Esophagus (tissue), 2 donors: ENCODE measurements around the gene ZDHHC14. TPM values are rescaled to one million over a fixed set of nuclear protein-coding genes. Genes with fewer than 3 reads are reported as not detected.

Experiments
- H3K27ac ChIP-seq, 2 donors: one replicate each; pipeline ENCODE4 v1.5.1; 2013; ENCODE audit warnings: low read depth in 2 of 2, mild to moderate bottlenecking in 2 of 2, inconsistent platforms in 1 of 2, low read length in 1 of 2, moderate library complexity in 1 of 2
- H3K27me3 ChIP-seq, 2 donors: one replicate each; pipeline ENCODE4 v1.6.1; 2013; ENCODE audit warnings: low read length in 2 of 2, control low read depth in 1 of 2, mild to moderate bottlenecking in 1 of 2; ENCODE audit not compliant: insufficient read depth in 2 of 2, control insufficient read depth in 1 of 2
- H3K36me3 ChIP-seq, 2 donors: one replicate each; pipeline ENCODE4 v1.6.1; 2013; ENCODE audit warnings: low read length in 1 of 2; ENCODE audit not compliant: control insufficient read depth in 2 of 2, insufficient read depth in 2 of 2
- H3K4me1 ChIP-seq, 2 donors: one replicate each; pipeline ENCODE4 v1.6.1; 2013; ENCODE audit warnings: low read length in 1 of 2; ENCODE audit not compliant: control insufficient read depth in 2 of 2, insufficient read depth in 2 of 2
- H3K4me3 ChIP-seq, 2 donors: one replicate each; pipeline ENCODE4 v1.5.1; 2013; ENCODE audit warnings: low read length in 2 of 2, mild to moderate bottlenecking in 2 of 2, low read depth in 1 of 2, moderate library complexity in 1 of 2
- H3K9me3 ChIP-seq, 2 donors: one replicate each; pipeline ENCODE4 v1.6.1; 2013; ENCODE audit warnings: mild to moderate bottlenecking in 2 of 2, low read depth in 1 of 2, low read length in 1 of 2, moderate library complexity in 1 of 2; ENCODE audit not compliant: control insufficient read depth in 2 of 2, insufficient read depth in 1 of 2
- WGBS, 2 donors: extraction: QIAGEN DNeasy Blood & Tissue Kit; methylation state at CpG; one replicate each; pipeline ENCODE4 v1.1.7; 2013; 5-methylcytosine and 5-hydroxymethylcytosine counted together
- polyA plus RNA-seq, 2 donors: library from polyadenylated mRNA; stranded (reverse); fragments of 200-250 nt; gene quantifications; one replicate each; pipeline ENCODE4 v1.2.3, GENCODE V29; 2013
- donor health status: healthy with polysubstance abuse.
- donor health status: Bipolar disorder and iron deficiency.

Gene ZDHHC14
- polyA plus RNA-seq, 2 donors = 2.9 to 3.7 TPM

DNA sequence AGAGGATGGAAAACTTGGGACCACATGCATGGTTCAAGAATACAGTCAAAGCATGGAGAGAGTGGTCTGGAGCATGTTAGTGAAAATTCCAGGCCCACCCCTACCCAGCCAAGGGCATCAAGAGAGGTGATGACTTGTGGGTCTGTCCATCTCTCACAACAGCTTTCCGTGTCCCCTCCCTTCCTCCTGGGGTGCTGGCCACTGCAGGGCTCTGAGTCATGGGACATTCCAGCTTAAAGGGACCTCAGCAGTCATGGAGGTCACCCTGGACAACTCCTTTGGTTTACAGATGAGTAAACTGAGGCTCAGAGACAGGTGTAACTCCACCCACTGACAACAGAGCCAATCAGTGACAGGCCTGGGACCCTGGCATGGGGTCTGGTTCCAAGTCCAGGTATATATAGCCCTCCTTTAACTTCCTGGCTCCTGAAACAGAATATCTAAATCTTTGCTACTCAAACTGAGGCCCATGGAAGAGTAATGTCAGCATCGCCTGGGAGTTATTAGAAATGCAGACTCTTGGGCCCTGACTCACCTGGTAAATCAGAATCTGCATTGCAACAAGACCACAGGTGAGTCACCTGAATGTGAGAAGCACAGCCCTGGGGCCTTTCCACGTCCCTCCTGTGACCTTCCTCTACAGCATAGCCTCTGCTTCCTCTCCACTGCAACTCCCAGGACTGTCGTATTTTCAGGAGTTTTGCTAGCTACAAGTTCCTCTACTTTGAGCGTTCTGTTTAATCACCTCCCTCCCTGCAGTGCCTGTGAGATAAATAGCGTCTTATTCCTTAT, 170.2 kb downstream of the ZDHHC14 start:
- H3K36me3 ChIP-seq = no peaks in the 10 kb centered on the region
- 80% methylated on average over 6 of the region's 6 CpGs for WGBS, 2 donors
- H3K4me3 ChIP-seq = no peak overlapping the region
- H3K9me3 ChIP-seq = no peaks in the 10 kb centered on the region
- peak overlapping the region; percentile 3 to 15 for H3K27ac ChIP-seq
- H3K4me1 ChIP-seq = peaks cover 3 to 4% of the 10 kb centered on the region in 2 donors
- no peaks in the 10 kb centered on the region for H3K27me3 ChIP-seq

DNA sequence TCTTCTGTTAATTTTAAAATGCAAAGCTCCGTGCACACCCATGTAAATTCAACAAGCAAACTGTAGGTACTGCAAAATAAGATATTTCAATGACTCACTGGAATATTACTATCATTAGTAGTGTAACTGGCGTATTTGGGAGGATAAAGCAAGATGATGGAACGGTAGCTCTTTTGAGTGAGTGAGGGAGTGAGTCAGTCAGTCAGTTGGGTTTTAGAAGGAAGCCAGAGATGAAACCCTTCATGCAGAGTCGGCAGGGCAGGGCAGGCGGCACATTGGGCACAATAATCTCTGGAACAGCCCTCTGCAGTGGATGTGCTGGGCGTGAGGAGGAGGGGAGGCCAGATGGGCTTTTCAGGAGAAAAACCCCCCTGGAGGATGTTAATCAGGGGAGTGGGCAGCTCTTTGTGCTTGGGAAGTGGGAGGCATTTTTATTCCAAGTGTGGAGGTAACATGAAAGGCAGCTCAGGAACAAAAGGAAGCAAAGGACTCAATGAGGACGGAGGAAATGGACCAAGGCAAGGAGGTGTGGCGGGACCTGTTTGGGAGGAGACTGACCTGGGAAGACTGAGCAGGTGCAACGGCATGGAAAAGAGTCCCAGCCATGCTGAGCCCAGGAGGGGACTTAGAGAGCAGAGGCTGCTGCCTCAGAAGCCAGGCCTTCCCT, 171.2 kb downstream of the ZDHHC14 start:
- Histone ChIP-seq H3K9me3 (no peaks in the 10 kb centered on the region), H3K36me3 (no peaks in the 10 kb centered on the region), H3K27ac (peak overlapping the region in 1 of 2 donors; percentile 74), H3K4me1 (peaks cover 10 to 13% of the 10 kb centered on the region in 2 donors), H3K4me3 (no peak overlapping the region), H3K27me3 (no peaks in the 10 kb centered on the region)
- 84 to 85% methylated on average over 9 of the region's 9 CpGs for WGBS, 2 donors

DNA sequence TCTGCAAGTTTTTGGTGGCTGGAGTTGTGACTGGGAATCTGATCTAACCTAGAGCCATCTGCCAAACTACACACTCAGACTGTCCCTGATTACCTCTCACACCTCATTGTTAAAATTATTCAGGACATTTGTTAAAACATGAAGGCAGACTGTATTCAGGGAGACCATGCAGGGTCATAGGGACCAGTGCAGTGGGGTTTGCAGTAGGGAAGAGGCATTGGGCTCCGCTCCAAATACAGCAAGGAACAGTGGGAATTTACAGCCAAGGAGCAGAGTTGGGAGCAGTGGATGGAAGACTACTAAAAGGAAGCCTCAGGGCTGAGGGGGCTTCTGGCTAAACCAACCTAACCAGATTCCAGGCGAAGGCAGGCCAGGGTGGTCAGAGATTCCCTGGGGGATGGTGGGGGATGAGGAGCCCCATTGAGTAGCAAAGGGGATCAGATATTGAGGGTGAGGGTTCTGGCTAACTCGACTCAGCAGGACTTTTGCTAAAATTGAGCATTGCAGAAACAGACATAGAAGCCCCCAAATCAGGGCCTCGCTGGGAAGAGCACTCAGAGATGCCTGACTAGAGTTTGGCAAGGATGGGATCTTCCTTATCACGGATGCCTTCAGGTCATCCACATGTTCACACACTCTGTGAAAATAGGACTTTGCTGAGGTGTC, 172.0 kb downstream of the ZDHHC14 start:
- no peak overlapping the region for H3K4me3 ChIP-seq
- 87 to 92% methylated on average over 5 of the region's 5 CpGs for WGBS, 2 donors
- H3K27me3 ChIP-seq = no peaks in the 10 kb centered on the region

DNA sequence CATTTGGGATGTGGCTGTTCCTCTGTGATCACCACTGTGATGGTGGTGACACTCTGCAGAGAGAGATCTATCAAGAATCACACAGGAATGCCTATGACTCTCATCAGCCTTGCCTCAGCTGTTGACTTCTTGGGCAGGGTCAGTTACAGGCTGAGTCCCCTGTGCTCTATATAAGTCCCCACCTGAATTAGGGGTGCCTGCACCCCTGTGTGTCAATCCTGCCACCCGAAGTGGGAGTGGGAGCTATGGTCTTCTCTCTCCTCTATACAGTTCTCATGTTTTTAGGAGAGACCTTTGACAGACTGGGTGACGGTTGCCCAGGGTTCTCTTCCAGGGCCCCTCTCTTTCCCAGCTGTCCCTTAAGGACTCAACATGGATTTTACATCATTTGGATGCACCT, 173.8 kb downstream of the ZDHHC14 start:
- H3K4me1 ChIP-seq = peaks cover 10 to 13% of the 10 kb centered on the region in 2 donors
- H3K4me3 ChIP-seq = no peak overlapping the region
- WGBS, 2 donors = 93% methylated on average over 2 of the region's 2 CpGs
- no peaks in the 10 kb centered on the region for H3K27me3 ChIP-seq
- H3K9me3 ChIP-seq = no peaks in the 10 kb centered on the region
- H3K27ac ChIP-seq = no peak overlapping the region
- H3K36me3 ChIP-seq = no peaks in the 10 kb centered on the region

More for the DNA sequence above, 172.0 kb downstream of the ZDHHC14 start:
- Histone ChIP-seq H3K27ac (no peak overlapping the region), H3K9me3 (no peaks in the 10 kb centered on the region), H3K4me1 (peaks cover 10 to 13% of the 10 kb centered on the region in 2 donors), H3K36me3 (no peaks in the 10 kb centered on the region)

DNA sequence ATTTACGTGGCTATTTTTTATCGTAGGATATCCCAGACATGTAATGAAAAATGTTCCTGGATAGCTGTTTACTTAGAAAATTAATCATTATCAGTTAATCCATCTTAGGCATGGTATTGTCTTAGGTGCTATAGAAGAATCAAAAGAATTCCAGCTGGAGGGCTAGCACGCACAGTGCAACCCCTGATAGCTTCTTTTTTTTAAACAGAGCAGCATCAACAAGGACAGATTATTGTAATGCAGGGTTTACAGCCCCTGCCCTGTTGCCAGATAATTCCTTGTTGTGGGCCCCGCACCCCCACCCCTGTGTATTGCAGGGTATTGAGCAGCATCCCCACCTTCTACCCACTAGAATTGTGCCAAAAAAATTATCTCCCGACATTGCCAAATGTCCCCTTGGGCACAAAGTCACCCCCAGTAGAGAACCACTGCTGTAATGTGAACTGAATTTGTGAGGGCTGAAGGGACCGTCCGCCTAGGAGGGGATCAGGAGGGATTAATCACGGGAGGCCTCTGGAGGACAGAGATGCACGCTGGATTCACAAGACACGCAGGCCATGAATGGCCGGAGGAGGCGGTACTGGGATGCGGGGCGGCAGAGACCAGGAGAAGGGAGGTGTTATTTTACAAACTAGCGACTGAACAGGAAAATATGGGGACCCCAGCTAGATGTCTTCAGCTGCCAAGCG, 174.6 kb downstream of the ZDHHC14 start:
- Histone ChIP-seq H3K36me3 (no peaks in the 10 kb centered on the region), H3K27ac (no peak overlapping the region), H3K9me3 (no peaks in the 10 kb centered on the region), H3K27me3 (no peaks in the 10 kb centered on the region), H3K4me3 (no peak overlapping the region), H3K4me1 (peaks cover 10 to 13% of the 10 kb centered on the region in 2 donors)
- WGBS, 2 donors = 85 to 86% methylated on average over 16 of the region's 16 CpGs

DNA sequence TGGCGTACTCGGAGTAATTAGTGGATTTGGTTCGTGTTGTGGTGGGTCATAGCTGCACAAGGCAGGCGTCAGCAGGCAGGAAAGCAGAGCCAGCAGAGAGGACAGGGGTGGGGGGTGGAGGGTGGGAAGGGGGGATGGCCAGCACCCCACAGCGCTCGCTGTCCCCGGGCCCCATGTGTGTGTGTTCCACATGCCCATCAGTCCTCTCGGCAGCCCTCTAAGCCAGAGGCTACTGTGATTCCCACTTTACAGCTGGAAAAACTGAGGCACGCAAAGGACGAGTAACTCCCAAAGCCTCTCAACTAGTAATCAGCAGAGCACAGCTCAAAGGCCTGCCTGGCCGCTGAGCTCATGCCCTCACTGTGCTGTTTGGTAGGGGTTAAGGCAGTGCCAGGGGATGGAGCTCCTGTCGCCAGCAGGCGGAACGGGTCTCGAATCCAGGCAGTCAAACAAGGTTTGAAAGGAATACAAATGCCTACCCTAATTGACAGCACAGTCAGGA, 175.2 kb downstream of the ZDHHC14 start:
- Histone ChIP-seq H3K4me3 (no peak overlapping the region), H3K27ac (no peak overlapping the region), H3K27me3 (no peaks in the 10 kb centered on the region), H3K4me1 (peaks cover 8 to 11% of the 10 kb centered on the region in 2 donors), H3K36me3 (no peaks in the 10 kb centered on the region), H3K9me3 (no peaks in the 10 kb centered on the region)
- 79 to 80% methylated on average over 15 of the region's 15 CpGs for WGBS, 2 donors

DNA sequence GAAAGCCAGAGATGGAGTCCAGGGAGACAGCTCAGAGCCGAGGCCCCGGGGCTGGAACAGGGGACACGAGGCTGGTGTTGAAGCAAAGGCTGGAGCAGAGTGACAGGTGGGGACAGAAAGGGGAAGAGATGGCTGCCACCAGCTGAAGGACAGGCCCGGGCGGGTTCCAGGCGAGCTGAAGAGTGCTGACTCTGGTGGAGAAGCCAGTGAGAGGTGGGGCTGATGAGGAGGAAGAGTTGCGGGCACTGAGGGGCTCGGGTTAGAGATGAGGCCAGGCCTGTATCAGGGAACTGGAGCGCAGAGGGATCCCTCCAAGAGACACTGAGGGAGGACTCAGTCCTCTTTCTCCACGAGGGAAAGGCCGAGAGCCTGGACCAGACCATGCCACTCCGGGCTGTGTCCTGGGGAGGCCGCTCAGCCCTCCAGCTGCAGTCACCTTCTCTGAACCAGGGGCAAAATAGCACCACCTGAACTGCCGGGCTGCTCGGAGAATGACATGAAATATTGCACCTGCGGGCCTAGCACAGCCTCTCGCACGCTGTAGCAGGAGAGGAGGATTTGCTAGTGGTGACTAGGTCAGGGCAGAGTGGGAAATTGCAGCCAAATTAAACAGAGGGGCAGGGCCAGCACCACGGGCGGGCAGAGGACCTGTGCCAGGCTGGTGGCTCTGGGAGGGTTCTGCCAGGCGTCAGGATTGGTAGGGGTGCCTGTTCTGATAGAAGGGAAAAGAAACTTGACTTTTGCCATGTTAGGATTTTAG, 175.9 kb downstream of the ZDHHC14 start:
- H3K36me3 ChIP-seq = no peaks in the 10 kb centered on the region
- no peaks in the 10 kb centered on the region for H3K9me3 ChIP-seq
- peaks cover 8 to 11% of the 10 kb centered on the region in 2 donors for H3K4me1 ChIP-seq
- no peaks in the 10 kb centered on the region for H3K27me3 ChIP-seq
- no peak overlapping the region for H3K4me3 ChIP-seq
- WGBS, 2 donors = 56 to 63% methylated on average over 21 of the region's 21 CpGs
- no peak overlapping the region for H3K27ac ChIP-seq

DNA sequence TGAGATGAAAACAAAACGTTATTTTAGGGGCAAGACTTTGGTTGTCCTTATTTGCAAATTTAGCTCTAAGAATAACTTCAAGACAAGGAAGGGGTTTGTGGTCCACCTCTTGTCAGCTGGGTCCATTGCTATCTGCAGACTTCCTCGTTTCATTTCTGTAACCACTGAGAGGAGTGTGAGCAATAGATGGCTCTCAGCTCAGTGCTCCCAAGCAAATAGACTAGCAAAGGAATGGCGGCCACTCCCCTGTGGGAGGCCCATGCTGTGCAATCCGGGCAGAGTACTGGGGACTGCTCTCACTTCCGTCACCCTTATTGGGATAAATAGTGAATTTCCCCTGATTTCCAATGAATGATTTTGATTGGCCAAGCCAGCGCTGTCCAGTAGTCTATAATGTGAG, 176.6 kb downstream of the ZDHHC14 start:
- no peaks in the 10 kb centered on the region for H3K27me3 ChIP-seq
- no peak overlapping the region for H3K27ac ChIP-seq
- peaks cover 8 to 11% of the 10 kb centered on the region in 2 donors for H3K4me1 ChIP-seq
- WGBS, 2 donors = 82 to 85% methylated on average over 6 of the region's 6 CpGs
- no peaks in the 10 kb centered on the region for H3K36me3 ChIP-seq
- H3K9me3 ChIP-seq = no peaks in the 10 kb centered on the region
- no peak overlapping the region for H3K4me3 ChIP-seq
